CD1c-positive myeloid dendritic cell (primary cell): ENCODE data around the gene DRGX.

Source experiments
- DNase-seq: peaks from one replicate; pipeline ENCODE4 v3.0.0-alpha.2; 2016; ENCODE audit errors: extremely low spot score

DRGX gene

DNA sequence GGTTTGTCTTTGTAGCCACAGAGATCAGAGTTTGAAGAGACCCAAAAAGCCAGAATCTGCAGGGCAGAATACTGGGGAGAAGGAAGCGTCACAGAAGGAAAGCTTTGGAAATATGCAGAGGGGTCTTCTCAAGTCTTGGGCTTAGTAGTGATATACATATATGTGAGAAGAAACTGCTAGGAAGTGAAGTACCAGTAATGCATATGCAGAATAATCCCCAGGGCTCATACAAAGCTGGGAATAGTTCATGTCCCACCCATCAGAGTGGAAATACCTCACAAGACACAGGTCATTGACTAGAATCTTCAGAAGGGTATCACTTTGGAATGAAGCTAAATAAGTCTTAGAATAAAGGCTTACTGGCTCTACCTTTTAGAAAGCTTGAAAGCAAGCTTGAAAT, 57.3 kb downstream of the DRGX start:
- no peak for DNase-seq

DNA sequence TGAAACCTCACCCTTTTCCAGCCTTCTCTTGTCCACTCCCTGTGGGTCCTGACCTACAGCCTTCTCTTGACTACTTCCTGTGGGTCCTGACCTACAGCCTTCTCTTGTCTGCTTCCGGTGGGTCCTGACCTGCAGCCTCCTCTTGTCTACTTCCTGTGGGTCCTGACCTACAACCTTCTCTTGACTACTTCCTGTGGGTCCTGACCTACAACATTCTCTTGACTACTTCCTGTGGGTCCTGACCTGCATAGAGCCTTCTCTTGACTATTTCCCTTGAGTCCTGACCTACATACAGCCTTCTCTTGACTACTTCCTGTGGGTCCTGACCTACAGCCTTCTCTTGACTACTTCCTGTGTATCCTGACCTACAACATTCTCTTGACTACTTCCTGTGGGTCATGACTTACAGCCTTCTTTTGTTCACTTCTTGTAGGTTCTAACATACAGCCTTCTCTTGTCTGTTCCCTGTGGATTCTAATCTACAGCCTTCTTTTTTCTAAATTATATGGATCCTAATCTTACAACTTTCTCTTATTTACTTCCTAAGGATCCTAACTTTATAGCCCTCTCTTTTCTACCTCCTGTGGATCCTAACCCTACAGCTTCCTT, 60.4 kb downstream of the DRGX start:
- DNase-seq, result no peak

DNA sequence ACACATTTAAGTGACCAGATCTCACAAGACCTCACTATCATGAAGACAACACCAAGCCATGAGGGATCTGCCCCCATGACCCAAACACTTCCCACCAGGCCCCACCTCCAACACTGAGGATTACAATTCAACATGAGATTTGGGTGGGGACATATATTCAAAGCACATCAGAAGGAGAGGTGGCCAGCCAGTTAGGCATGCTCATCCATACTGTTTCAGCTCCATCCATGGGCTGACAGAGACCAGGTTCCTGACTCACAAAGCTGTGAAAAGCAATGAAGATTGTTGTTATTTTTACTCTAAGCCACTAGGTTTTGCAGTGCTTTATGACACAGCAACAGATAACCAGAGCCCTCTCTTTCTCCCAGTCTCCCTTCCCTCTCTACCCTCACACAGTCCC, 60.9 kb downstream of the DRGX start:
- no peak for DNase-seq

DNA sequence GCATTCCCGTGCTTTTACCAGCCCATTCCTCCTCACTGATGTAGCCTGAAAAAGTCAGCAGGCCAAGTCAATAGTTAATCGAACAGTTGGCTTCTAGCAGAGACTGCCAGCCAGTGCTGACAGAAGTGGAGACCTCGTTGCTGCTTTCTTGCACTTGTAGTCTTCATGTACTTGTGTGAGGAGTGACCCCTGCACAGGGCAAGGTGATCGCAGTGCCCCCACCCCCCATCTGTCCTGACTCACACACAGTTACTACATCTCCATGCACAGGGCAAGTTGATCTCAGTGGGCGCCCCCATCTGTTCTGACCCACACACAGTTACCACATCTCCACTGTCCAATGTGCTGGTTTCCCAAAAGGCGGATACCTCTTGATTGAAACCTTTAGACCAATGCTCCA, 62.7 kb downstream of the DRGX start:
- no peak for DNase-seq

DNA sequence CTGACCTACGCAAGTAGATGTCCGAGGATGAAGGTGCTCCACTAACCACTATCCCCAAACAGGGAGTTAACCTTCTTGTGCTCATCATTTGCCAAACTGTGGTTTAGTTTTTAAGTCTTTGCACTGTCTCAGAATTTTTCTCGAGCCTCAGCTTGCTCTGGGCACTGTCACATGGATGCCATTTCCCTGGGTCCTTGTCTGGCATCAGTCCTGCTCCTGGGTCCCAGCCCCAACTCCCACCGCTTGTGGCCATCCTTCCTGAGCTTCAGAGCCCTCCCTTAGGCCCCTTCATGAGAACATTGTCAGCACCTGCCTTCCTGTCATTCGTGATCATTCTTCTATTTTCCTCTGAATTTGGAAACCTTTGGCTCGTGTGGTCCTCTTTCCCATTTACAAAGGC, 63.1 kb downstream of the DRGX start:
- DNase-seq, result no peak

DNA sequence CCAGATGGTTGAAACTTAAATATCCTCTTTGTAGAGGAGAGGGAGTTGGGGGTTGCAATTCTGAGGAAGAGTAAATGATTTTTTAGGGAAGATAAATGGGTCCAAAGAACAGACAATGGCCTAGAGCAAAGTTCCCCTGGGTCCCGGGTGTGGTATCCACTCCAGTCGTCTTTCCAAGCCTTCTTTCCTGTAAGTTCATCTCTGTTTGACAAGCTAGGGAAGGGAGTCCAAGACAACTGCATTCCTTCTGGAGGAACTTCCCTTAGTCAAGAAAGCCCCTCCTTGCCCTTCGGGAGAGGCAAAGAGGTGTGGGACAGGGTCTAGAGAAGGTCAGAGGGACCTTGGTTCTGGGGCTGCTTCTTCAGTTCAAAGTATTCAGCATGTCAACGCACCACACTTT, 63.6 kb downstream of the DRGX start:
- DNase-seq, result no peak

DNA sequence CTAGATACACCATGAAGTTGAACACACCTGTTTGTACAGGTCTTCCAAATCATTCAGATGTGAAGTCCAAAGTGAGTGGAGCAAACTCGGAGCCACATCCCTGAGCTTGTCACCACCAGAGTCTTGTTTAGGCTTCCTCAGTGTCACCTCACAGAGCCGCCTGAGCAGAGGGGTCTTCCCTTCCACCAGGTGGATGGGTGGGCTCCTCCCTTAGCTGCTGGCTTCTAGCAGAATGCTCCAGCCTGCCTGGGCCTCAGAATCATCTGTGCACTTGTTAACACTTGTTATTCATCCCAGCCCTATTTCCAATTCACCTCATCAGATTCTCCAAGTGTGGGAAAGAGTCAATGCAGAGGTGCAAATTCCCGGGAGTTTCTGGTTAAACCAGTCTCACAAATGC, 64.5 kb downstream of the DRGX start:
- DNase-seq, result no peak

DNA sequence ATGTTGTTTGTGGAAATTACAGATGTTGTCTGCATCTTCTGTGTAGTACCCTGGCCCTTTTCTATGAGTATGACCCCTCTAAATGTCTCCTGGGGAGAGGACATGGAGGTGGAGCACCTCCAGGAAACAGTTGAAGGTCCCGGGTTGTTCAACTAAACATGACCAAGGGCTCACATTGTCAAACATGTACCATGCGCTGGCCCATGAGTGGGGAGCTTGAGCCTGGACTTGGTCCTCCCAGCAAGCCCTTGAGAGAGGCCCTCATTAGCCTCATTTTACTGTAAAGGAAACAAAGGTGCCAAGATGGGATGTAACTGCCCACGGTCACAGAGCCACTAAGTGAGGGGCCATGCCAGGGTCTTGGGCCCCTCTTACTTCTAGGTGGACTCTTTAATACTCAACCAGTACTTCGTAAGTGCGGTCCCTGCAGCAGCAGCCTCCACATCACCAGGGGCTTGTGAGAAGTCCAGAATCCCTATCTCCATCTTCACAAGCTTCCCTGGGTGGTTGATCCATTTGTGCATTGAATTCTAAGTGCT, 65.7 kb downstream of the DRGX start:
- no peak for DNase-seq

DNA sequence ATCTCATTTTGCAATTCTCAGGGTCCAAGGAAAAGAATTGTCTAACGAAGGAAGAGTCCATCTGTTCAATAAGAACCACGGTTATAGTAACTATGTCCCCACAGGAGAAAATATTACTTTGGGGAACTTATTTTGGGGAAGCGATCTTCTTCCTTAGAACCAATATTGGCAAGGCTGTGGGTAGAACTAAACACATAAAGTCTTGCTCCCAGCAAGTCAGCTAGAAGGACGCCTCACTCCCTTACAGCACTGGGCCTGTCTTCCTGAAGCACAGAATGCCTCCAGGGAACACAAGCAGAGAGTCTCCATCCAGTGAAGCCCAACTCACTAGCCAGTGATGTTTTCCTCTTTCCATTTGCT, 66.8 kb downstream of the DRGX start:
- peak; percentile 73 for DNase-seq

DNA sequence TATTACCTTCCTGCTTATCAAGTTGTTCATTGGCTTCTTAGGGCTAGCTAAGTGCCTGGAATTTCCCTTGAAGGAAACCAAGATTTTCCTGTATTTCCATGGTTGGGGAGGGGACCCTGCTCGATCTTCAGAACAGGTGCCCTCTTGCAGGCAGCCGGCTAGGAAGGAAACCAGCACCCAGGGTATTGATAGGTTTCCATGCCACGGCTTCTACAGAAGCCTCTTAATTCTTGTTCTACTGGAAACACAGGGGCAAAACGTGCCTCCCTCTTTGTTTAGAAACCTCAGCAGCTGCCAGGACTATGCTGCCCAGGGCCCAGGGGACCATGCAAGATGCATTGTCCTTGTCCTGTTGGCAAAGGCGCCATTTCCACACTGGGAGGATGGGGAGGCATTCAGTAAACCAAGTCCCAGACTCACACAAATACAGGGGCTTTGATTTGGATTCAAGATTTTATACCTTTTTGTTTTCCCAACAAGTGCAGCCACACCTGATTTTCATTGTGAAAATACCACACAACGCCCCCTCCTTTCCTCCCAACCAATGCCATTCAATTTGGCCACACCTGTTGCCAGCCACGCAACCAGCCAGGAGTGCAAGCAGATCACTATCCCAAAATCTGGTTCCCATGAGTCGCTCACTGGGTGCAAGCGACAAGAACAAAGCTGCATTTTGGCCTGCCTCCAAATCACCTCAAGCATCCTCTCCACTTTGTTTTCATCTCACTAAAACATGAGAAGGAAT, 67.3 kb downstream of the DRGX start:
- no peak for DNase-seq

DNA sequence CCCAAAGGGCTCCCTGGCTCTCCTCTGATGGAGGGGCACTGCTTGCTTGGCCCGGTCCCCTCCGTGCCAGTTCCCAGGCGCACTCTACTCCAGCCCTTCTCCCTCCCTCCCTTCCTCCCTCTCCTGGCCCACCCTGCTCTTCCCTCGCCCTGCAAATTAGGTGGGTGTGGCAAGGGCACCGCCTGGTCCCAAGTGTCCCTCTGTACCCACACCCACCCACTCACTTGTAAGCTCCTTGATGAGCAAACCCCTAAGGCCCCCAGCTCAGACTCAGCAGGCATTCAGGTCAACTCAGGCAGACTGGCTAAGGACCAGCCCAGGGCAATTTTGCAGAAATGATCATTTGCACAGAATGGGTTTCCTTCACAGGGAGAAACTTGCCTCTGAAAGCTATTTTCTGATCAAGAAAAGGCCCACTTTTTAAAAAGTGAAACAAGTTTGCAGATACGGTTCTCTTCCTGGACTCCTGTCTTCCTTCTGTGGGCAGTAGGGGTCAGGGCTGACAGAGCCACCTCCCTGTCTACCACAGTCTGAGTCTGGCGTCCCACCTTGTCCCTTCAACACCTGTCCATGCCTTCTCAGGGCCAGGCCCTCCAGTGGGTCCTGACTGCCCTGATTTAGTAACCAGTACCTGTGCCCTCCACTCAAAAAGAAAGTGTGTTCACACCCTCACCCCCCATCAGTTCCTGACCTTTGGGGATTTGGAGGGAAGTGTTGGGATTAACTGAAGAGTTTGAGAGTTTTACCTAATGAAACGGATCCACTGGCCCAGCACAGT, 68.7 kb downstream of the DRGX start:
- DNase-seq, result no peak

DNA sequence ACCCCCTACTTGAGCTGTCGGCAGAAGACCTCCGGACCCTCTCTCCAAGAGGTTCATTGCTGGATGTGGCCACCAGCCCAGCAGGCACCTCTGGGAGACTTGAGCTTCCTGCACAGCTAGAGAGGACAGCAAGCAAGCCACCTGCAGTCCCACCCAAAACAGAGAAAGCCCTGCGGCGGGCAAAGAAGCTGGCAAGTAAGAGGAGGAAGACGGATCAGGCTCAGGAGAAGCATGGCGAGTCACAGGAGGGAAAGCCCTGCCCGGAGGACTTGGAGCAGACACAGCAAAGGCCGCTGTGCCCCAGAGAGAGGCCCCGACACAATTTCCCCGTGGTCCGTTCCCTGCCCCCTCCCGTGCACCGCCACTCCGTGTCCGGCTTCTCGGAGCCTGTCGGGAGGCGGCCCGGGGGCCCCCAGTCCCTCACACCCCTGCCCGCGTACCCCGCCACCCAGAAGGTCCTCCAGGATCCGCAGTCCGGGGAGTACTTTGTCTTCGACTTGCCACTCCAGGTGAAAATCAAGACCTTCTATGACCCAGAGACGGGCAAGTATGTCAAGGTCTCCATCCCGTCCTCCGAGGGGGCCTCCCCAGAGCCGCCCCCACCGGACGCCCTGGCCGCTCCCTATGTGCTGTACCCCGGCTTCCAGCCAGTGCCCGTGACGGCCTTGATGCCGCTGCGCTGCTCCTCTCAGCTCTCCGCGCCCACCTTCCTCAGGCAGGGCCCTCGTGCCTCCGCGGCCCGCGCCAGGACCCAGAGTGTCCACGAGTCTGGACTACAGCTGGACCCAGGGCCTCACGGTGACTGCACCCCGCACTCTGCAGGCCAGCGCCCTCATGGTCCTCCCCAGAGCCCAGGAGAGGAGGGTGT, 69.7 kb downstream of the DRGX start:
- no peak for DNase-seq

DNA sequence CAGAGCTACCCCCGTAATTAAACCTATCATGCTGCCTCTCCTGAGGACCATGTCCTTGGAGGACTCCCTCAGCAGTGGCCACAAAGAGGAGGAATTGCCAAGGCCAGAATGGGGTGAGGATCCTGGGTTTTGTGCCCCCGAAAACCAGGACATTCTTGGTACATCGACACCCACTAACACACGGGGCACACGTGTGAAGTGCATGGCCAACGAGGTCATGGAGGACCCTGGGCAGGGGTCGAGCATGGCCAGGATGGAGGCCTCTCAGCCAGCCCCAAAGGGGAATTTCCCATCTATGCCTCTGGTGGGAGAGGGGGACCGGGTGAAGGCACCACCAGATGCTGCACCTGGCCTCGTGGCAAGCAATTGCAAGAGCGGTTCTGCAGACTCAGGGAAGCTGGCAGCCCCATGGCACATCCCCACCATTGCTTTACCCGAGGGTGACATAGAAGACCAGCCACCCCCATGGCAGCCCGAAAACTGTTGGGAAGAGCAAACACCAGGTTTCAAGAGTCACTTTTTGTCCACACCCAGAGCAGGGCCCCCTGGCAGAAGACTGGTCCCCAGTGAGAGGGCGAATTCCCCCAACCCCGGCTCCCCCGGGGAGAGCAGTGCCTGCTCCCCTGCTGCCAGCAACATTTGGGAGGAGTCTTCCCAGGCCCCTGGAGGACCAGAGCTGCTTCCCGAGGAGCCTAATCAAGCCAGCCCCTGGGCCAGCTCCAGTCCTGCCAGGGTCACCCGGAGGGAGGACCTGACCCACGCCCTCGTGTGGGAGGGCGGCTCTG, 70.6 kb downstream of the DRGX start:
- no peak for DNase-seq

DNA sequence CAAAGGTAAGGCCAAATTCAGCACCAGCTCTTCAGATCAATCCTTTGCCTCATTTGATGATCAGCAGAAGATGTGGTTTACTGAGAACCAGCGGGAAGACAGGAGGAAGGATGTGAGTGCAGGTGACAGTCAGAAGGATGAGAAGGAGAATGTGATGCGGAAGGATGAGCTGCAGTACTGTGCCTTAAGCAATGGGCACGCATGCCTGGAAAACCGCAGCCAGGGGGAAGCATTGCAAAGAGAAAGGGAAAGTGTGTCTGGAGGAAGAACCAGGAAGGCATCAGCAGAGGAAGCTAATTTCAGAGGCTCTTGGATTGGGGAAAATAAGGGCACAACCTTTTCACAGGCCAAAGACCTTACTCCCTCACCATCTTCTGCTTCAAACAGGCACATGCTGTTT, 71.2 kb downstream of the DRGX start:
- DNase-seq, result no peak

DNA sequence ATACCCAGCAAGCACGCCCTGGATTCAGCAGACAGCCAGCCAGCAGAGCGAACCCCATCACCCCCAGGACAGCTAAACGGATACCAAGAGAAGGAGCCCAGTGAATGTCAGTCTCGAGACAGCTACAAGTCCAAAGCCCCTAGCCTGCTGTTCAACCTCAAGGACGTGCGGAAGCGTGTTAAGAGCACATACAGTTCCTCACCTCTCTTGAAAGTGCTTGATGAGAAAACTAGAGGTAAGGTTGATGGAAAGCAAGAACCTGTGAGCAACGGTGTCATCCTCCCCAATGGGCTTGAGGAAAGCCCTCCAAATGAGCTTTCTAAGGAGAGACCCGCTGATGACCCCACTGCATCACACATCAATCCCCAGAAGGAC, 72.0 kb downstream of the DRGX start:
- no peak for DNase-seq

DNA sequence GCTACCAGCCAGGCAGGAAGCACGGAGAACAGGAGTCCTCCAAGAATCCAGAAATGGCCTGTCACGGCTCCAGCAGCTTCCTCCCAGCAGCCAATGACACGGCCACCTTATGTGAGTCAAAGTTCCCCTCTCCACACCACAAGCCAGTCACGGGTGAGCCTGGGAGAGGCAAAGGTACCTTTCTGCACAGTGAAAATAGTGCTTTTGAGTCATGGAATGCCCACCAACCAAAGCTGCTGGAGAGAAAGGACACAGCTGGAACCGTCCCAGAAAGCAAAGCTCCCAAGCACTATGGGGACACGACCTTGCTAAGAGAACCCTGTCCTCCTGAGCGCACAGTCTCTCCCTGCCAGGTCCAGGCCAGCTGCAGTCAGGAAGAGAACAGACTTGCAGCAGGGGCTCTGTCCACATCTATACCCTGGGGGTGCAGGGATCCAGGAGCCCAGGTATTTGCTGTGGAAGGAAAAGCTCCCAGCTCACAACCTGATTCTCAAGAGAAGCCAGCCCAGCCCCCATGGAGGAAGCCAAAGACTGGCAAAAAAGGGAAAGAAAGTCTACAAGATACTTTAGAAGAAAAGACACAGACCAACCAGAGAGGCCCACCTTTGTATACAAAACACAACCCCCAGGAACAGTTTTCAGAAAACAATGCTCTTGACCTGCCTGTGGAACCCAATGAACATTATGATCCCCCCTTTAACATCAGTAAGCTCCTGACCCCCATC, 72.6 kb downstream of the DRGX start:
- DNase-seq, result peak; percentile 37

DNA sequence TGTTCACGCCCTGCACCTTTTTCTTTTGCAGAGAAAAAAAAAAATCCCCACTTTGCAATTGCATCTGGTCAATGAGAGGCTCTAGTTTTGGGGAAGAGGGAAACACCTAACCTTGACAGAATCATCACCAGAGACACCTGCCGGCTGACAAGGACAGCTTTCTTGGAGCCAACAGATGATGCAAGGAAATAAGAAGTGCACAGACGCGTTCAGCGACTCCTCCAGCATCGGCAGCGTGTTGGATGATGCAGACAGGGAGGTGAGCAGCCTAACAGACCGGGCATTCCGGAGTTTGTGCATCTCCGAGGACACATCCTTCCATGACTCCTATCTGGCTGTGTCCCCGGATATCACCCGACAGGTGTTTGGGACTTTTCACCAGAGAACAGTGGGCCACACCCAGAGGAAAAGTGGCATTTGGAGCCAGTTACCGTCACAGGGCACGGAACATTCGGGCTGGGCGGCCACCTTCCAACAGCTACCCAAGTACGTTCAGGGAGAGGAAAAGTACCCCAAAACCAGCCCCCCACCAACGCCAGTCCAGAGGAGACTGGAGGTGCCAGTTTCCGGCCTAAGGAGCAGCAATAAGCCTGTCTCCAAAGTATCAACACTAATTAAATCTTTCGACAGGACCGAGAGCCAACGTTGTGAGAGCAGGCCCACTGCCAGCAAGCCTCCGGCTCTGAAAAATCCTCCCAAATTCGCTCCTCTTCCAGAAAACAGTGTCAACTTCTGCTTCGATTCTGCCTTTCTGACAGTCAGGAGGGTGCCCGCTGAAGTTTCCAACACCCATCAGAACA, 73.3 kb downstream of the DRGX start:
- no peak for DNase-seq

DNA sequence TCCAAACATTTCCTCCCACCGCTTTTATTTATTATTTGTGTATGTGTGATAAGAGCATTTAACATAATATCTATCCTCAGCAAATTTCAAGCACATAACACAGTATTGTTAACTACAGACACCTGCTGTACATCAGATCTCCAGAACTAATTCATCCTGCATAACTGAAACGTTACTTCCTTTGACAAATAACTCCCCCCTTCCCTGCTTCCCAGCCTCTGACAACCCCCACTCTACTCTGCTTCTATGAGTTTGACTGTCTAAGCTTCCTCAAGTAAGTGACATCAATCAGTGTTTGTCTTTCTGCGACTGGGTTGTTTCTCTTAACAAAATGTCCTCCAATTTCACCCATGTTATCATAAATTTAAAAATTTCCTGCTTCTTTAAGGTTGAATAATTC, 74.9 kb downstream of the DRGX start:
- no peak for DNase-seq

DNA sequence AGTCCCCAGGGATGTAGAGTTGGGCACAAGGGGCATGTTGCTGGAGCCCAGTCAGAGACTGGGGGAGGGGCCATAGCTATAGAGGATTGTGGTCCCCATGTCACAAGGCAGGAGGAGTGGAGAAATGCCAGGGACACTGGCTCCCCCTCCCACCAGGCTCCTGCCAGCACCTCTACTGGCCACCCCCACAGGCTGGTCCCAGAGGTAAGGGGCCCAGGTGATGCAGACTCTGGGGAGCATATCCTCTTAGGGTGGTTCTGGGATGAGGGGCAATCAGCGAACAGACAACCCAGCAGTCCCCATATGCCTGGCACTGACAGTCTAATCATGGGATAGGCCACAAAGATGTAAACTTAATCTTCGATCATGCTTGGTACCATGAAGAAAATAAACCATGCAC, 75.7 kb downstream of the DRGX start:
- no peak for DNase-seq

DNA sequence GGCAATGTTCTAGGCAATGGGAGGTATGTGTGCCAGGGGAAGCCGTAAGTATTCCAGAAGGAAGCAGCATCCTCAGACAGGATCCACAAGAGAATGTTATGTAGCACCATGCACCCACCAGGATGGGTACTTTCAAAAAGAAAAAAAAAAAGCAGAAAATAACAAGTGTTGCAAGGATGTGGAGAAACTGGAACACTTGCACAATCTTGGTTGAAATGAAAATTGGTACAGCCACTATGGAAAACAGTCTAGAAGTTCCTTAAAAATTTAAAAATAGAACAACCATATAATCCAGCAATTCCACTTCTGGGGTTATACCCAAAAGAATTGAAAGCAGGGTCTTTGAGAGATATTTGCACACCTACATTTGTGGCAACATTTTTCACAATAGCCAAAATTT, 76.7 kb downstream of the DRGX start:
- DNase-seq, result no peak
